ENCODE results near the gene AP2B1.

The AP2B1 gene

GRCh38 chr17:35760587-35760986 lies 173.5 kb downstream of the AP2B1 start, which contains the start of gene C17orf50:
Gene C17orf50, plus strand, starts transcription at chr17:35760887. Its CDS starts 55 bp downstream, at chr17:35760942.
- DNase-seq (ENCODE audit: low spot score) = no peak
- no peak for TF ChIP-seq CTCF (IDR thresholded peaks at IDR 0.05; ENCODE audit: extremely low read depth, missing control alignments)

GRCh38 chr17:35761601-35762000 lies 174.5 kb downstream of the AP2B1 start:
- DNase-seq (ENCODE audit: low spot score) = no peak
- no peak for TF ChIP-seq CTCF (IDR thresholded peaks at IDR 0.05; ENCODE audit: extremely low read depth, missing control alignments)

- no peak for DNase-seq (ENCODE audit: low spot score)
- no peak for TF ChIP-seq CTCF (IDR thresholded peaks at IDR 0.05; ENCODE audit: extremely low read depth, missing control alignments)
Measured at GRCh38 chr17:35763767-35764122, 176.6 kb downstream of the AP2B1 start.

- peak; percentile 97 for DNase-seq (ENCODE audit: low spot score)
- peak; percentile 99 for TF ChIP-seq CTCF (IDR thresholded peaks at IDR 0.05; ENCODE audit: extremely low read depth, missing control alignments)
Measured at GRCh38 chr17:35764123-35764991, 177.2 kb downstream of the AP2B1 start.

- DNase-seq (ENCODE audit: low spot score) = no peak
- no peak for TF ChIP-seq CTCF (IDR thresholded peaks at IDR 0.05; ENCODE audit: extremely low read depth, missing control alignments)
Measured at GRCh38 chr17:35765086-35765710, 178.1 kb downstream of the AP2B1 start.

- DNase-seq (ENCODE audit: low spot score) = no peak
- no peak for TF ChIP-seq CTCF (IDR thresholded peaks at IDR 0.05; ENCODE audit: extremely low read depth, missing control alignments)
Measured at GRCh38 chr17:35765756-35766488, 178.8 kb downstream of the AP2B1 start.

- DNase-seq (ENCODE audit: low spot score) = no peak
- TF ChIP-seq CTCF (IDR thresholded peaks at IDR 0.05; ENCODE audit: extremely low read depth, missing control alignments) = no peak
Measured at GRCh38 chr17:35766489-35766877, 179.4 kb downstream of the AP2B1 start.

Measured in GM20000 (cell line).